SK-N-SH (cell line): ENCODE data around the gene GTF2E1.

Experiments used
- EZH2phosphoT487 ChIP-seq: fragments of 200-600 bp; sonication (generic); IDR thresholded peaks from 2 replicates; pipeline ENCODE4 v1.6.1; 2017; ENCODE audit warnings: low read depth, mixed run types, mild to moderate bottlenecking, antibody characterized with exemption, moderate library complexity, borderline replicate concordance
- FOXJ3 ChIP-seq: sonication (generic); formaldehyde crosslinking; IDR thresholded peaks from 2 replicates; pipeline ENCODE4 v1.5.1; 2020; ENCODE audit warnings: mild to moderate bottlenecking, missing genetic modification reagents
- GABPA ChIP-seq: IDR thresholded peaks from 2 replicates; pipeline ENCODE4 v1.4.0; 2012; ENCODE audit warnings: low read depth, mild to moderate bottlenecking
- POLR2AphosphoS5 ChIP-seq: IDR thresholded peaks from 2 replicates; pipeline ENCODE4 v1.6.1; 2012; ENCODE audit warnings: low read depth, low read length
- RAD21 ChIP-seq: IDR thresholded peaks from 2 replicates; pipeline ENCODE4 v1.6.1; 2012; ENCODE audit warnings: mild to moderate bottlenecking, low read length
- SIN3A ChIP-seq: IDR thresholded peaks from 2 replicates; pipeline ENCODE4 v1.6.1; 2012; ENCODE audit warnings: low read depth, mild to moderate bottlenecking, low read length, moderate library complexity, borderline replicate concordance
- TAF1 ChIP-seq: IDR thresholded peaks from 2 replicates; pipeline ENCODE4 v1.6.1; 2012; ENCODE audit warnings: low read depth, mild to moderate bottlenecking, low read length, moderate library complexity, borderline replicate concordance
- TCF12 ChIP-seq: IDR thresholded peaks from 2 replicates; pipeline ENCODE4 v1.4.0; 2012
- TF ChIP-seq, protein P1 (sequence below): fragments of 200-600 bp; sonication (generic); IDR thresholded peaks from 2 replicates; pipeline ENCODE4 v1.6.1; 2017; ENCODE audit warnings: antibody characterized with exemption, mild to moderate bottlenecking, moderate library complexity
- TF ChIP-seq, protein P2 (sequence below): IDR thresholded peaks from 2 replicates; pipeline ENCODE4 v1.4.0; 2012; ENCODE audit warnings: low read depth, borderline replicate concordance
- TF ChIP-seq, protein P3 (sequence below): IDR thresholded peaks from 2 replicates; pipeline ENCODE4 v1.6.1; 2012; ENCODE audit warnings: mild to moderate bottlenecking, low read depth, low read length, moderate library complexity
- TF ChIP-seq, protein P4 (sequence below): IDR thresholded peaks from 2 replicates; pipeline ENCODE4 v1.4.0; 2012; ENCODE audit warnings: low read depth
- TF ChIP-seq, protein P5 (sequence below): IDR thresholded peaks from 2 replicates; pipeline ENCODE4; 2012

DNA sequence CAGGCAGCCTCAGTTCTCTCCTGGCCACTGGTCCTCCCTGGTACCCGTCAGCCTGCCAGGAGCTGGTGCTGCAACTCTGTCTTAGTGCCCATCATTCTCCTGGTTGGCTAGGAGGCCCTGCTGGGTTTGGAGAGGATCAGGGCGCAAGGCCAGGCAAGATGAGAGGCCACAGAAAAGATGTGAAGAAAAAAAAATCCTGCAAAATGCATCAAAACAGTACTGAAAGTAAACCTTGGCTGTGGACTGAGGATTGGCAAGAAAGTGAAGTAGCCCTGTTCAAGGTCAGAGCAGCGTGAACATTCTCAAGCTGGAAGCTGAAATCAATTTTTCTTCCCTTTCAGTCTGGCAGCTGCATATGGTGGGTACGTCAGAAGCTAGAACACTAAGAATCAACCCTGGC lies 74.2 kb downstream of the GTF2E1 start:
- TF ChIP-seq GABPA (no peak), POLR2AphosphoS5 (no peak), RAD21 (no peak), TAF1 (no peak), SIN3A (no peak), EZH2phosphoT487 (no peak), TCF12 (no peak), FOXJ3 (CRISPR knock-in tag) (no peak)
- TF ChIP-seq, protein P1, sequence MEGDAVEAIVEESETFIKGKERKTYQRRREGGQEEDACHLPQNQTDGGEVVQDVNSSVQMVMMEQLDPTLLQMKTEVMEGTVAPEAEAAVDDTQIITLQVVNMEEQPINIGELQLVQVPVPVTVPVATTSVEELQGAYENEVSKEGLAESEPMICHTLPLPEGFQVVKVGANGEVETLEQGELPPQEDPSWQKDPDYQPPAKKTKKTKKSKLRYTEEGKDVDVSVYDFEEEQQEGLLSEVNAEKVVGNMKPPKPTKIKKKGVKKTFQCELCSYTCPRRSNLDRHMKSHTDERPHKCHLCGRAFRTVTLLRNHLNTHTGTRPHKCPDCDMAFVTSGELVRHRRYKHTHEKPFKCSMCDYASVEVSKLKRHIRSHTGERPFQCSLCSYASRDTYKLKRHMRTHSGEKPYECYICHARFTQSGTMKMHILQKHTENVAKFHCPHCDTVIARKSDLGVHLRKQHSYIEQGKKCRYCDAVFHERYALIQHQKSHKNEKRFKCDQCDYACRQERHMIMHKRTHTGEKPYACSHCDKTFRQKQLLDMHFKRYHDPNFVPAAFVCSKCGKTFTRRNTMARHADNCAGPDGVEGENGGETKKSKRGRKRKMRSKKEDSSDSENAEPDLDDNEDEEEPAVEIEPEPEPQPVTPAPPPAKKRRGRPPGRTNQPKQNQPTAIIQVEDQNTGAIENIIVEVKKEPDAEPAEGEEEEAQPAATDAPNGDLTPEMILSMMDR: no peak
- TF ChIP-seq, protein P2, sequence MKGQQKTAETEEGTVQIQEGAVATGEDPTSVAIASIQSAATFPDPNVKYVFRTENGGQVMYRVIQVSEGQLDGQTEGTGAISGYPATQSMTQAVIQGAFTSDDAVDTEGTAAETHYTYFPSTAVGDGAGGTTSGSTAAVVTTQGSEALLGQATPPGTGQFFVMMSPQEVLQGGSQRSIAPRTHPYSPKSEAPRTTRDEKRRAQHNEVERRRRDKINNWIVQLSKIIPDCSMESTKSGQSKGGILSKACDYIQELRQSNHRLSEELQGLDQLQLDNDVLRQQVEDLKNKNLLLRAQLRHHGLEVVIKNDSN: no peak
- TF ChIP-seq, protein P3, sequence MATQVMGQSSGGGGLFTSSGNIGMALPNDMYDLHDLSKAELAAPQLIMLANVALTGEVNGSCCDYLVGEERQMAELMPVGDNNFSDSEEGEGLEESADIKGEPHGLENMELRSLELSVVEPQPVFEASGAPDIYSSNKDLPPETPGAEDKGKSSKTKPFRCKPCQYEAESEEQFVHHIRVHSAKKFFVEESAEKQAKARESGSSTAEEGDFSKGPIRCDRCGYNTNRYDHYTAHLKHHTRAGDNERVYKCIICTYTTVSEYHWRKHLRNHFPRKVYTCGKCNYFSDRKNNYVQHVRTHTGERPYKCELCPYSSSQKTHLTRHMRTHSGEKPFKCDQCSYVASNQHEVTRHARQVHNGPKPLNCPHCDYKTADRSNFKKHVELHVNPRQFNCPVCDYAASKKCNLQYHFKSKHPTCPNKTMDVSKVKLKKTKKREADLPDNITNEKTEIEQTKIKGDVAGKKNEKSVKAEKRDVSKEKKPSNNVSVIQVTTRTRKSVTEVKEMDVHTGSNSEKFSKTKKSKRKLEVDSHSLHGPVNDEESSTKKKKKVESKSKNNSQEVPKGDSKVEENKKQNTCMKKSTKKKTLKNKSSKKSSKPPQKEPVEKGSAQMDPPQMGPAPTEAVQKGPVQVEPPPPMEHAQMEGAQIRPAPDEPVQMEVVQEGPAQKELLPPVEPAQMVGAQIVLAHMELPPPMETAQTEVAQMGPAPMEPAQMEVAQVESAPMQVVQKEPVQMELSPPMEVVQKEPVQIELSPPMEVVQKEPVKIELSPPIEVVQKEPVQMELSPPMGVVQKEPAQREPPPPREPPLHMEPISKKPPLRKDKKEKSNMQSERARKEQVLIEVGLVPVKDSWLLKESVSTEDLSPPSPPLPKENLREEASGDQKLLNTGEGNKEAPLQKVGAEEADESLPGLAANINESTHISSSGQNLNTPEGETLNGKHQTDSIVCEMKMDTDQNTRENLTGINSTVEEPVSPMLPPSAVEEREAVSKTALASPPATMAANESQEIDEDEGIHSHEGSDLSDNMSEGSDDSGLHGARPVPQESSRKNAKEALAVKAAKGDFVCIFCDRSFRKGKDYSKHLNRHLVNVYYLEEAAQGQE: no peak
- TF ChIP-seq, protein P4, sequence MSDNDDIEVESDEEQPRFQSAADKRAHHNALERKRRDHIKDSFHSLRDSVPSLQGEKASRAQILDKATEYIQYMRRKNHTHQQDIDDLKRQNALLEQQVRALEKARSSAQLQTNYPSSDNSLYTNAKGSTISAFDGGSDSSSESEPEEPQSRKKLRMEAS: no peak
- TF ChIP-seq, protein P5, sequence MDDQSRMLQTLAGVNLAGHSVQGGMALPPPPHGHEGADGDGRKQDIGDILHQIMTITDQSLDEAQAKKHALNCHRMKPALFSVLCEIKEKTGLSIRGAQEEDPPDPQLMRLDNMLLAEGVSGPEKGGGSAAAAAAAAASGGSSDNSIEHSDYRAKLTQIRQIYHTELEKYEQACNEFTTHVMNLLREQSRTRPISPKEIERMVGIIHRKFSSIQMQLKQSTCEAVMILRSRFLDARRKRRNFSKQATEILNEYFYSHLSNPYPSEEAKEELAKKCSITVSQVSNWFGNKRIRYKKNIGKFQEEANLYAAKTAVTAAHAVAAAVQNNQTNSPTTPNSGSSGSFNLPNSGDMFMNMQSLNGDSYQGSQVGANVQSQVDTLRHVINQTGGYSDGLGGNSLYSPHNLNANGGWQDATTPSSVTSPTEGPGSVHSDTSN: no peak
